ENCODE data around the gene FOXK2. TPM values are rescaled to one million over a fixed set of nuclear protein-coding genes. Genes with fewer than 3 reads are reported as not detected.

FOXK2 gene
- total RNA-seq, 2 experiments from 2014 or later: 81.7 to 85.1 TPM

- no peak for ATAC-seq
- DNase-seq: no peak
- Mint-ChIP-seq H3K9me3 (ENCODE audit: low read depth) (no peaks in the 10 kb centered on the region), H3K27me3 (no peaks in the 10 kb centered on the region), H3K27ac (peak overlapping the region; percentile 13), H3K4me3 (no peak overlapping the region), H3K4me1 (peaks cover 34% of the 10 kb centered on the region), H3K36me3 (peaks cover 25% of the 10 kb centered on the region)
- CTCF ChIA-PET: interaction anchor here (1.6 kb wide), 1 partner anchor 8 kb away, joined by 3 read pairs; no protein-coding TSS in a partner anchor
Observed at GRCh38 chr17:82489851-82490511, 29.6 kb upstream of the FOXK2 start.

- Mint-ChIP-seq H3K36me3 (peaks cover 20% of the 10 kb centered on the region), H3K9me3 (ENCODE audit: low read depth) (no peaks in the 10 kb centered on the region), H3K4me1 (peaks cover 34% of the 10 kb centered on the region), H3K27ac (peak overlapping the region; percentile 13), H3K27me3 (no peaks in the 10 kb centered on the region), H3K4me3 (no peak overlapping the region)
- ATAC-seq (no peak), DNase-seq (no peak)
- CTCF ChIA-PET: interaction anchor here (1.6 kb wide), 1 partner anchor 9 kb away, joined by 3 read pairs; no protein-coding TSS in a partner anchor
Observed at GRCh38 chr17:82490512-82491195, 28.9 kb upstream of the FOXK2 start.

DNA sequence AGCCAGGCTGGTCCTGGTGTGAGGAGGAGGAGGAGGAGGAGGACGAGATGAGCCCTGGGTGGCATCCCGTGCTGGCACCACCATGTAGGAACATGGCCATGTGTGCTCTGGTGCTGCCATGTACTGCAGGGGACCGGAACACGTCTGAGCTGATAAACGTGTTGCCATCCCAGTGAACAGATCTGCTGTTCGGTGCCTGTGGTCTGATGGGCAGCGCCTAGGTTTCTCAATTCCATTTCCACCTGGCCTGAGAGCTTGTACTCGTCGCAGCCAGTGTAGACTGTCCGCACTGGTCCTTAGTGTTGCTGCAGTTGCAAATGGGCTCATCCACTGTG, 28.4 kb upstream of the FOXK2 start:
- Mint-ChIP-seq H3K36me3 (peaks cover 17% of the 10 kb centered on the region), H3K4me1 (peaks cover 34% of the 10 kb centered on the region), H3K27me3 (no peaks in the 10 kb centered on the region), H3K27ac (no peak overlapping the region), H3K9me3 (ENCODE audit: low read depth) (no peaks in the 10 kb centered on the region), H3K4me3 (no peak overlapping the region)
- ATAC-seq (no peak), DNase-seq (no peak)
- CTCF ChIA-PET: interaction anchor here (1.6 kb wide), 1 partner anchor 10 kb away, joined by 3 read pairs; no protein-coding TSS in a partner anchor

- CTCF ChIA-PET: interaction anchor here (1.6 kb wide), 1 partner anchor 10 kb away, joined by 3 read pairs; no protein-coding TSS in a partner anchor
- H3K4me1 Mint-ChIP-seq: peaks cover 34% of the 10 kb centered on the region
Observed at GRCh38 chr17:82491533-82491932, 28.0 kb upstream of the FOXK2 start.

GRCh38 chr17:82492643-82493225, 26.8 kb upstream of the FOXK2 start:
- H3K36me3 Mint-ChIP-seq: peaks cover 7% of the 10 kb centered on the region
- CTCF ChIA-PET: interaction anchor here (0.6 to 1.2 kb wide), 2 partner anchors 12 to 35 kb away, joined by 3 to 4 read pairs; no protein-coding TSS in a partner anchor
- peaks cover 33% of the 10 kb centered on the region for H3K4me1 Mint-ChIP-seq
- no peak overlapping the region for H3K27ac Mint-ChIP-seq
- DNase-seq: no peak
- no peak overlapping the region for H3K4me3 Mint-ChIP-seq
- ATAC-seq: no peak
- no peaks in the 10 kb centered on the region for H3K9me3 Mint-ChIP-seq (ENCODE audit: low read depth)
- no peaks in the 10 kb centered on the region for H3K27me3 Mint-ChIP-seq

More at GRCh38 chr17:82491533-82491932, 28.0 kb upstream of the FOXK2 start:
- no peak overlapping the region for H3K27ac Mint-ChIP-seq
- H3K27me3 Mint-ChIP-seq: no peaks in the 10 kb centered on the region
- no peaks in the 10 kb centered on the region for H3K9me3 Mint-ChIP-seq (ENCODE audit: low read depth)
- H3K4me3 Mint-ChIP-seq: no peak overlapping the region
- DNase-seq (no peak), ATAC-seq (no peak)
- H3K36me3 Mint-ChIP-seq: peaks cover 14% of the 10 kb centered on the region

DNA sequence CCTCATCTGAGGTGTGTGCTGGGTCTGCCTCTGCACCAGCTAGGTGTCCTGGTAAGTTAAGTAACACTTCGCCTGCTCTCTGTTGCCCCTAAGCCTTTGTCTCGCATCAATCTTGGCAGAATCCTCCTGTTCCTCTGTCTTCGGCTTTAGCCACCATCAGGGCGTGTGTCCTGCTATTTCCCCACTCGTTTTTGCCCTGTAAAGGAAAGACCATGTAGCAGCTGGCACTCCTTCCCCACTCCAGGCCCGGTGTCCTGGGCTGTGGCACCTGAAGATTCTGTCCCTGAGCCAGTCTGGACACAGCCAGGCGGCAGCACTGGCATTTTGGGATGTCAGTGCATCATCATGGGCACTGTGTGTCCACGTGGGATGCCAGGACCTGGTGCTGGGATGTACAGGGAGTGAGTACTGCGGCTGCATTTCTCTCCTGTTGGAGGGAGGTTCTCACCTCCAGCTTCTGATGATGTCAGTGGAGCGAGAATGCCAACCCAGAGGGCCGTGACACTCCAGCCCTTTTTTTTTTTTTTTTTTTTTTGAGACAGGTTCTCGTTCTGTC, 26.2 kb upstream of the FOXK2 start:
- no peak overlapping the region for H3K4me3 Mint-ChIP-seq
- DNase-seq (no peak), ATAC-seq (no peak)
- H3K36me3 Mint-ChIP-seq: peaks cover 5% of the 10 kb centered on the region
- peaks cover 38% of the 10 kb centered on the region for H3K4me1 Mint-ChIP-seq
- no peak overlapping the region for H3K27ac Mint-ChIP-seq
- no peaks in the 10 kb centered on the region for H3K9me3 Mint-ChIP-seq (ENCODE audit: low read depth)
- no peaks in the 10 kb centered on the region for H3K27me3 Mint-ChIP-seq
- CTCF ChIA-PET: interaction anchor here (1.2 to 1.7 kb wide), 3 partner anchors 11 to 60 kb away, joined by 3 to 7 read pairs (median 6); no protein-coding TSS in a partner anchor

DNA sequence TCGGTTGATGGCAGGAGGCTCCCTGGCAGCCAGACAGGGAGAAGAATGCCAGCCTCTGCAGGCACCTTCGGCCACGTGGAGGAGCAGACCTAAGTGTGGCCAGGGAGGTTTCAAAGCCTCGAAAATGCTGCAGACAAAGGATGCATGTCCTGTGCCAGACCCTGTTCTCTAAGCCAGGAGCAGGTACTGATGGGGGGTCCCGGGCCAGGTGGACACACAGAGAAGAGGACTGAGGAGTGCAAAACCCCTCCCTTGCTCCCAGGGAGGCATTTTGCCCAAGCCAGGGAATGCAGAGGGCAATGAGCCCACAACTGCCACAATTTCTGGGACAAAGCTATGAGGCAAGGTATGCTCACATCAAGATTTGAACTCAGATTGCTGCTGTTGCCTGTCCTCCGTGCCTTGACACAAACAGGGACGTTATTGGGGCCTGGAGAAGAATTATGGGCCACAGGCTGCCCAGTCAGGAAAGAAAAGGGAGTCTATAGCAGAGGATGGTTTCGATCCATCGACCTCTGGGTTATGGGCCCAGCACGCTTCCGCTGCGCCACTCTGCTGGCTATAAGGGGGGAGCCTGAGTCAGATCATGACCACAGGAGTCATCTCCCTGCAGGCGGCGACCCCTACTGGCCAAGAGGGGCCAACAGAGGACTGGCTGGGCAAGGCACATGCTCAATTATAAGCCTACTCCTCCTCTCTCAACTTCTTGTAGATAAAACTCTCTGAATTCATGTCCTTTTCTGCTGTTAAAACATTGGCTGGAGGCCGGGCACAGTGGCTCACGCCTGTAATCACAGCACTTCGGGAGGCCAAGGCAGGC, 25.1 kb upstream of the FOXK2 start:
- Mint-ChIP-seq H3K36me3 (no peaks in the 10 kb centered on the region), H3K27me3 (no peaks in the 10 kb centered on the region), H3K4me1 (peaks cover 43% of the 10 kb centered on the region), H3K9me3 (ENCODE audit: low read depth) (no peaks in the 10 kb centered on the region), H3K27ac (peak overlapping the region; percentile 78), H3K4me3 (peak overlapping the region; percentile 60)
- DNase-seq (peak; percentile 96), ATAC-seq (peak; percentile 76)
- CTCF ChIA-PET: interaction anchor here (1.1 to 1.9 kb wide), 7 partner anchors 10 to 75 kb away, joined by 3 to 7 read pairs (median 5); no protein-coding TSS in a partner anchor

DNA sequence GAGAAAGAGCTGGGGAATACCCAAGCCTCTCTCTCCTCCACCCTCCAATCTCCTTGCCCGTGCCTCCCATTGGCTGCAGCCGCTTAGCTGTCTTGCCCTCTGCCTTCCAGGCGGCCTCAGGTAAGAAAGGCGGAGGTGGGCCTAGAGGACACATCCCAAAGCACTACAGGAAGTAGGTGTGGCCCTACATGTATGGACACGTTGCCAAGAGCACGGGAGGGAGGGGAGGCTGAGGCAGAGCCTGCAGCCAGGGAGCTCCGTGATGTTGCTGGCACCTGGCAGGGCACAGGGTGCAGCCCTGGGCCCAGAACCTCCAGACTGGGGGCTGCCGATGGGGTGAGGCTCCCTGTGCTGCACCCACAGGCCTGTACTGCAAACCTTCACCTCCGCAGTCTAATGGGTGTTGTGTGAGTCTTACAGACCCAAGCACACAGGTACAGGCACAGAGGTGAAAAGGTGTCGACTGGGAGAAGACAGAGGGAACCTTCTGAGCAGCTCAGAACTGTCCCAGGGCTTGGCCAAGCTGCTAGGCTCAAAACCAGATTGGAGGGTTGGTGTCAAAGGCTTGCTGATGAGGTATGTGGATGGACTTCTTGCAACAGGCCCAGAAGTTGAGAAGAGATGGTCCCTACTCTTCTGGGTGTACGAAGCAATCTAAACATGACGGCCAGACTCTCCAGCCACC, 23.5 kb upstream of the FOXK2 start:
- Mint-ChIP-seq H3K4me1 (peaks cover 44% of the 10 kb centered on the region), H3K4me3 (peak overlapping the region; percentile 79), H3K36me3 (no peaks in the 10 kb centered on the region), H3K9me3 (ENCODE audit: low read depth) (no peaks in the 10 kb centered on the region), H3K27me3 (no peaks in the 10 kb centered on the region), H3K27ac (peak overlapping the region; percentile 68)
- CTCF ChIA-PET: interaction anchor here (0.8 to 1.9 kb wide), 10 partner anchors 9 to 145 kb away, joined by 3 to 8 read pairs (median 3); partner anchors contain the start of gene FOXK2
- DNase-seq (no peak), ATAC-seq (no peak)

- H3K27ac Mint-ChIP-seq: peak overlapping the region; percentile 68
Observed at GRCh38 chr17:82496529-82497434, 22.8 kb upstream of the FOXK2 start.

GRCh38 chr17:82497483-82498405, 21.8 kb upstream of the FOXK2 start:
- Mint-ChIP-seq H3K27me3 (no peaks in the 10 kb centered on the region), H3K27ac (peak overlapping the region; percentile 85), H3K36me3 (no peaks in the 10 kb centered on the region), H3K4me1 (peaks cover 44% of the 10 kb centered on the region), H3K4me3 (peak overlapping the region; percentile 79), H3K9me3 (ENCODE audit: low read depth) (no peaks in the 10 kb centered on the region)
- peak; percentile 60 for DNase-seq
- peak; percentile 28 for ATAC-seq
- CTCF ChIA-PET: interaction anchor here (1.0 to 1.2 kb wide), 3 partner anchors 9 to 80 kb away, joined by 3 read pairs; no protein-coding TSS in a partner anchor

More at GRCh38 chr17:82496529-82497434, 22.8 kb upstream of the FOXK2 start:
- DNase-seq (peak; percentile 95), ATAC-seq (peak; percentile 72)
- H3K4me1 Mint-ChIP-seq: peaks cover 44% of the 10 kb centered on the region
- H3K9me3 Mint-ChIP-seq (ENCODE audit: low read depth): no peaks in the 10 kb centered on the region
- peak overlapping the region; percentile 79 for H3K4me3 Mint-ChIP-seq
- no peaks in the 10 kb centered on the region for H3K36me3 Mint-ChIP-seq
- no peaks in the 10 kb centered on the region for H3K27me3 Mint-ChIP-seq
- CTCF ChIA-PET: interaction anchor here (0.8 to 1.3 kb wide), 6 partner anchors 10 to 79 kb away, joined by 3 to 6 read pairs (median 3); partner anchors contain the start of gene FOXK2

Measured in activated CD8-positive, alpha-beta memory T cell treated with anti-CD3 and anti-CD28 coated beads, Interleukin-2, amount 10 ng/mL, durations not matched to agents 7 days and 5 days (primary cell).